Large intestine (tissue), 3 donors: Measurements from ENCODE around the gene TTLL8. TPM values are rescaled to one million over a fixed set of nuclear protein-coding genes. Genes with fewer than 3 reads are reported as not detected.
"Not testable (repeated sequence)": the region's sequence is repeated elsewhere in the genome, so short reads cannot be mapped to it uniquely, and the experiment has no call there.

Source experiments
- DNase-seq, 2 donors: peaks; one replicate each; pipeline versions ENCODE4 v3.0.0 to v3.0.0-alpha.2; 2013
- H3K27ac ChIP-seq: one replicate; pipeline ENCODE4 v1.5.1; 2013; ENCODE audit warnings: low read length
- H3K27me3 ChIP-seq: 2 replicates; pipeline ENCODE4 v1.6.1; 2013; ENCODE audit warnings: low read length; ENCODE audit not compliant: control insufficient read depth, insufficient read depth
- H3K36me3 ChIP-seq: 2 replicates; pipeline ENCODE4 v1.6.1; 2013; ENCODE audit warnings: low read length; ENCODE audit not compliant: control insufficient read depth, insufficient read depth
- H3K4me1 ChIP-seq: one replicate; pipeline ENCODE4 v1.6.1; 2013; ENCODE audit warnings: low read length; ENCODE audit not compliant: control insufficient read depth, insufficient read depth
- H3K4me3 ChIP-seq: one replicate; pipeline ENCODE4 v1.5.1; 2013; ENCODE audit warnings: low read length
- H3K9me3 ChIP-seq: one replicate; pipeline ENCODE4 v1.6.1; 2013; ENCODE audit warnings: mild to moderate bottlenecking, low read depth, low read length, moderate library complexity; ENCODE audit not compliant: control insufficient read depth
- WGBS: methylation state at CpG from one replicate; pipeline ENCODE4 v1.1.5; 2013; ENCODE audit warnings: low lambda C conversion rate; ENCODE audit not compliant: insufficient coverage; 5-methylcytosine and 5-hydroxymethylcytosine counted together
- polyA plus RNA-seq: library from polyadenylated mRNA; unstranded; fragments of 120-200 nt; gene quantifications from one replicate; pipeline ENCODE4 v1.2.1, GENCODE V29; 2013

Gene TTLL8
- polyA plus RNA-seq, 1 donor: not detected

DNA sequence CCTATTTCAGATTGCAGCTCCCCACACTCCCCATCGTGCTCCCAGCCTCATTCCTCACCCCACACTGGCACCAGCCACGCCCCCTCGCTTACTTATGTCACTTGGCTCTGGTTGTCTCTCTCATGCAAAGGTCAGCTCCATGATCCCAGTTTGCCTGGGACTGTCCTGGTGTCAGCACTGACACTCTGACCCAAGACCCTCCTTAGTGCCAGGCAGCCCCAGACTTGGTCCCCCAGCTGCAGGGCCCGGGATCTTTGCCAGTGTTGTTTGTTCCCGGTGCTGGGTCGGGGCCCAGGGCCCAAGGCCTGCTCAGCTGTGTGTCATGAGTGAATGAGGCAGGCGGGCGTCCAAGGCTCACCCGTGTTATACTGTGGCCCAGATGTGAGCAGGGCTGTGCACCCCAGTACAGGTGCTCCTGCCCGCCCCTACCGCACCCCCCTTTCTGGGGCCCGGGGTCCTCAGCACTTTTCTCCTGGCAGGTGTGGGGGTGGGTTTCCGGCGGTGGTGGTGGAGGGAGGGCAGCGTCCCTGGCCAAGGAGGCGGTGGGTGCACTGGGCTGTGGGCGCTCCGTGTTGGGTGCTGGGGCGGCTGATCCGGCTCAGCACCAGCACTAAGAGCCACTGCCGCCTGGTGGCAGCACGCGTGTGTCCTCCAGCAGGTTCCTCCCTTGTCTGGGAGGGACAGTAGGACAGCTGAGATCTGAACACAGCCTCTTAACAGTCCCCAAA is 65.0 kb downstream of the TTLL8 start:
- WGBS: 33% methylated on average over 1 of the region's 23 CpGs
- no peaks in the 10 kb centered on the region for H3K27me3 ChIP-seq
- H3K4me3 ChIP-seq: no peak overlapping the region
- peak in 1 of 2 donors; percentile 58 for DNase-seq
- peaks cover 22% of the 10 kb centered on the region for H3K4me1 ChIP-seq
- no peaks in the 10 kb centered on the region for H3K36me3 ChIP-seq
- H3K27ac ChIP-seq: no peak overlapping the region
- H3K9me3 ChIP-seq: peaks cover 14% of the 10 kb centered on the region

DNA sequence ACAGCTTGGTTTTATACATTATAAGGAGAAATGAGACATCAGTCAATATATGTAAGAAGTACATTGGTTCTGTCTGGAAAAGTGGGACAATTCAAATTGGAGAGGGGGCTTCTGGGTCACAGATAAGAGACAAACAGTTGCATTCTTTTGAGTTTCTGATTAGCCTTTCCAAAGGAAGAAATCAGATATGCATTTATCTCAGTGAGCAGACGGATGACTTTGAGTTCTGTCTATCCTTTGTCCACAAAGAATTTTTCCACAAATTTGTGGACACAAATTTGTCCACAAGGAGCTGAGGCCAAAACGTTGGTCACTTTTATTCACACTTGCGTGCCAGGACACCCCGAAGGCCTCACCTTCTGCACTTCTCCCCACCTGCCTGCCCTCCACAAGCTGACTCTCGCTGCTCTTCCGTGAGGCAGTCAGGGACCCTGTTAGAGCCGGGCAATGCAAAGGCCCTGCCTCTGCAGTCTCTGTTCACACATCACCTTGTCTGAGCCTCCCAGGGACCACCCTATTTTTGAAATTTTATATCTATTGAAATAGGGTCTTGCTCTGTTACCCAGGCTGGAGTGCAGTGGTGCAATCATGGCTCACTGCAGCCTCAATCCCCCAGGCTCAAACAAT is 66.1 kb downstream of the TTLL8 start:
- Histone ChIP-seq H3K4me3 (no peak overlapping the region), H3K27ac (no peak overlapping the region), H3K9me3 (peaks cover 14% of the 10 kb centered on the region), H3K36me3 (no peaks in the 10 kb centered on the region), H3K4me1 (peaks cover 20% of the 10 kb centered on the region), H3K27me3 (no peaks in the 10 kb centered on the region)
- DNase-seq: no peak
- 100% methylated on average over 2 of the region's 7 CpGs for WGBS

DNA sequence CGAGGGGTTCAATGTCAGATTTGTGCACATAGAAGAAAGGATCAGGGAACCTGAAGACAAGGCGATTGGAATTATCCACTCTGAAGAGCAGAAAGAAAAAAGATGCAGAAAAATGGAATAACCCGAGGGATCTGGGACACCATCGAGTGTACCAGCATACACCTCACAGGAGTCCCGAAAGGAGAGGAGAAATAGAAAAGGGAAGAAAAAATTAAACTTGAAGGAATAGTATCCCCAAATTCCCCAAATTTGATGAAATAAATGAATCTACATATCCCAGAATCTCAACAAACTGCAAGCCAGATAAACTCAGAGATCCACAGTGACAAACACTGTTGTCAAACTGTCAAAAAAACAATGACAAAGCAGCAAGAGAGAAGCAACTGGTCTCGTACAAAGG is 66.9 kb downstream of the TTLL8 start:
- Histone ChIP-seq H3K27me3 (no peaks in the 10 kb centered on the region), H3K4me3 (no peak overlapping the region), H3K9me3 (peaks cover 14% of the 10 kb centered on the region), H3K27ac (no peak overlapping the region), H3K36me3 (no peaks in the 10 kb centered on the region), H3K4me1 (peaks cover 12% of the 10 kb centered on the region)
- no peak for DNase-seq
- WGBS: 91% methylated on average over 5 of the region's 6 CpGs

GRCh38 chr22:49989826-49990225 is 68.3 kb downstream of the TTLL8 start:
- not testable (repeated sequence) for DNase-seq, H3K27me3 ChIP-seq, H3K36me3 ChIP-seq, H3K27ac ChIP-seq, H3K4me1 ChIP-seq, H3K4me3 ChIP-seq
- WGBS: no CpG with 5 or more reads among the region's 24 CpGs
- peaks cover 21% of the 10 kb centered on the region for H3K9me3 ChIP-seq

- H3K27ac ChIP-seq: no peak overlapping the region
- no peaks in the 10 kb centered on the region for H3K36me3 ChIP-seq
- no CpG with 5 or more reads among the region's 2 CpGs for WGBS
- H3K9me3 ChIP-seq: peaks cover 25% of the 10 kb centered on the region
- H3K4me1 ChIP-seq: no peaks in the 10 kb centered on the region
- no peak overlapping the region for H3K4me3 ChIP-seq
- DNase-seq: no peak
- H3K27me3 ChIP-seq: peaks cover 28% of the 10 kb centered on the region
Measured at GRCh38 chr22:49986325-49986724, 71.8 kb downstream of the TTLL8 start.

DNA sequence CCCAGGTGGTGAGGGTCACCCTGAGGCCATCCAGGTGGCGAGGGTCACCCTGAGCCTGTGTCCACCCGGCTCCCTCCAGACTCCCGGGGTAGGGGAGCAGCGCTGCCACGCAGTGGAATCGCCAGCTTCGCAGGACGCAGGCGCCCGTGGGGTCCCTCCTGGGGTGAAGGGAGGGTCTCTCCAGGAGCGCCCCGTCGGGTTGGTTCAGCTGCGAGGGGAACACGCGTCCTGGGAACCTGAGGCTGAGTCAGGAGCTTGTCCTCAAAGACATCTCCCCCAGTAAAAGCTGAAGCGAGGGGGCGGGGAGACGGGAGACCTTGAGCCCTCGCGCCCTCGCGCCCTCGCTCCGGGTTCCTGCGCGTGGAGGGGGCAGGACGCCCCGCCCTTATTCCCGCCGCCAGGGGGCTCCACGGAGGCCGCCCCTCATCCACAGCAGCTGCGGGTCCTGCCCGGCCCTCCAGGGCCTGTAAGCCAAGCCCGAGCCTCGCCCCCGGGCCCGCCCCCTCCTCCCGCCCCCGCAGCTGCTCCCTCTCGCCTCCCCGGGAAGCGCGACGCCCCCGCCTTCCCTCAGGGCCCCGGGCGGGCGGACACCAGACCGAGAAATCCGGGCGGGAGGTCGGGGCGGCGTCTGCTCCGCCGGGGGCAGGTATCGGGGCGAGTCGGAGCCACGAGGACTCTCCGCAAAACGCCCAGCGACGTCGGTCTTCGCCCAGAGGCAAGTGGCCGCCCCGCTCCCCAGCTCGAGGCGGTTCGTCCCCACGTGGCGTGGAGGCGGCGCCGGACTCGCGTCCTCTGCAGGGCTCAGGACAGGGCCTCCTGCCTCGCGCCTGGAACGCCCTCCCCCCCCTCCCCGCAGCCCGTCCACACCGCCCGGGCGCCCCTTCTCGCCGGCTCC is 74.7 kb downstream of the TTLL8 start:
- Histone ChIP-seq H3K9me3 (peaks cover 13% of the 10 kb centered on the region), H3K4me3 (no peak overlapping the region), H3K4me1 (no peaks in the 10 kb centered on the region), H3K36me3 (no peaks in the 10 kb centered on the region), H3K27me3 (peaks cover 28% of the 10 kb centered on the region), H3K27ac (no peak overlapping the region)
- WGBS: no CpG with 5 or more reads among the region's 90 CpGs
- DNase-seq: no peak

DNA sequence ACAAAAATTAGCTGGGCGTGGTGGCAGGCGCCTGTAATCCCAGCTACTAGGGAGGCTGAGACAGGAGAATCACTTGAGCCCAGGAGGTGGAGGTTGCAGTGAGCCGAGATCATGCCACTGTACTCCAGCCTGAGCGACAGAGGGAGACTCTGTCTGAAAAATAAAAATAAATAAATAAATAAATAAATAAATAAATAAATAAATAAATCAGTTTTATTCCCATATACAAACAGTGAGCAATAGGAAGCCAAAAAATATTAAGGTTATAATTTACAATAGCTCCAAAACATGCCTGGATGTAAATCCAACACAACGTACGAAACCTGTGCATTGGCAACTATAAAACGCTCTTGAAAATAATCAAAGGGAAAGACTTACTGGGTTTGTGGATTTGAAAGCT is 76.3 kb downstream of the TTLL8 start:
- H3K4me3 ChIP-seq: not testable (repeated sequence)
- peaks cover 28% of the 10 kb centered on the region for H3K27me3 ChIP-seq
- 100% methylated on average over 1 of the region's 7 CpGs for WGBS

GRCh38 chr22:49979587-49980264 is 78.4 kb downstream of the TTLL8 start:
- no peaks in the 10 kb centered on the region for H3K4me1 ChIP-seq
- WGBS: 76% methylated on average over 5 of the region's 7 CpGs
- no peaks in the 10 kb centered on the region for H3K36me3 ChIP-seq
- no peak overlapping the region for H3K27ac ChIP-seq
- H3K4me3 ChIP-seq: no peak overlapping the region
- peaks cover 25% of the 10 kb centered on the region for H3K27me3 ChIP-seq
- no peak for DNase-seq
- H3K9me3 ChIP-seq: peaks cover 6% of the 10 kb centered on the region

More for the DNA sequence above, 76.3 kb downstream of the TTLL8 start:
- H3K27ac ChIP-seq, H3K4me1 ChIP-seq, H3K36me3 ChIP-seq, DNase-seq: not testable (repeated sequence)
- peaks cover 13% of the 10 kb centered on the region for H3K9me3 ChIP-seq

DNA sequence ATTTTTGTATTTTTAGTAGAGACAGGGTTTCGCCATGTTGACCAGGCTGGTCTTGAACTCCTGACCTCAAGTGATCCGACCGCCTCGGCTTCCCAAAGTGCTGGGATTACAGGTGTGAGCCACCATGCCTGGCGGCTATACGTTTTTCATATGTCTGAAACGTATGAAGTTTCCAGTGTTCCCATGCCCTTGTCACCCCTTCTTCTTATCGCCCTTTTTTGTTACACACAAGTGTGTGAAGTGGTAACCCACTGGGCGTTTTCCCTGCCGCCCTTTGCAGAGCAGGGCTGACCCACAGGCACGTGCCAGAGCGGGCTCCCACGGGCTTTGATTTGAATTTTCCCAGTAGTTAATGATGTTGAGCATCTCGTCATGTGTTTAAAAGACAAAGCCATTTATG is 80.5 kb downstream of the TTLL8 start:
- no peak for DNase-seq
- Histone ChIP-seq H3K9me3 (peaks cover 8% of the 10 kb centered on the region), H3K27me3 (peaks cover 5% of the 10 kb centered on the region), H3K4me1 (peaks cover under 1% of the 10 kb centered on the region), H3K27ac (no peak overlapping the region), H3K4me3 (no peak overlapping the region), H3K36me3 (no peaks in the 10 kb centered on the region)
- whole genome bisulfite sequencing: 100% methylated on average over 1 of the region's 14 CpGs
